Natural killer cell treated with Interleukin-12 subunit alpha and Interleukin-12 subunit beta and Interleukin-15 and Interleukin-18, amount 100 ng/mL, for 72 hours (primary cell): ENCODE data around the gene RTF1. TPM values are rescaled to one million over a fixed set of nuclear protein-coding genes. Genes with fewer than 3 reads are reported as not detected.

Experiments
- ATAC-seq, 2 donors: fragments of 150-1000 bp; cut with Tn5 transposase in 1 of 2; sonication (Bioruptor Pico), chemical (Tn5 transposase) in 1 of 2; 2 replicates each; pipeline ENCODE4 v1.10.0; 2021
- DNase-seq: peaks from one replicate; pipeline ENCODE4 v3.0.0; 2022; ENCODE audit warnings: low spot score
- H3K27ac Mint-ChIP-seq, 2 donors: 1 replicate in 1 of 2; 2 replicates in 1 of 2; pipeline ENCODE4 v1.8.0; 2022; ENCODE audit warnings: mixed read lengths in 2 of 2, mild to moderate bottlenecking in 1 of 2, moderate library complexity in 1 of 2
- H3K27me3 Mint-ChIP-seq, 2 donors: 1 replicate in 1 of 2; 2 replicates in 1 of 2; pipeline ENCODE4 v1.8.0; 2022; ENCODE audit warnings: mixed read lengths in 2 of 2
- H3K36me3 Mint-ChIP-seq: one replicate; pipeline ENCODE4 v1.8.0; 2022; ENCODE audit warnings: mixed read lengths
- H3K4me1 Mint-ChIP-seq, 2 donors: 1 replicate in 1 of 2; 2 replicates in 1 of 2; pipeline ENCODE4 v1.8.0; 2022; ENCODE audit warnings: low read depth in 2 of 2, mixed read lengths in 2 of 2, mild to moderate bottlenecking in 1 of 2
- H3K4me3 Mint-ChIP-seq: one replicate; pipeline ENCODE4 v1.8.0; 2022; ENCODE audit warnings: mixed read lengths
- H3K9me3 Mint-ChIP-seq: 2 replicates; pipeline ENCODE4 v1.8.0; 2022; ENCODE audit warnings: mixed read lengths
- total RNA-seq, 2 donors: library from RNA; stranded (reverse); gene quantifications; one replicate each; pipeline ENCODE4 v1.2.3, GENCODE V29; 2022

Gene RTF1
- total RNA-seq, 2 donors from 2014 or later, result 34.2 to 38.1 TPM

DNA sequence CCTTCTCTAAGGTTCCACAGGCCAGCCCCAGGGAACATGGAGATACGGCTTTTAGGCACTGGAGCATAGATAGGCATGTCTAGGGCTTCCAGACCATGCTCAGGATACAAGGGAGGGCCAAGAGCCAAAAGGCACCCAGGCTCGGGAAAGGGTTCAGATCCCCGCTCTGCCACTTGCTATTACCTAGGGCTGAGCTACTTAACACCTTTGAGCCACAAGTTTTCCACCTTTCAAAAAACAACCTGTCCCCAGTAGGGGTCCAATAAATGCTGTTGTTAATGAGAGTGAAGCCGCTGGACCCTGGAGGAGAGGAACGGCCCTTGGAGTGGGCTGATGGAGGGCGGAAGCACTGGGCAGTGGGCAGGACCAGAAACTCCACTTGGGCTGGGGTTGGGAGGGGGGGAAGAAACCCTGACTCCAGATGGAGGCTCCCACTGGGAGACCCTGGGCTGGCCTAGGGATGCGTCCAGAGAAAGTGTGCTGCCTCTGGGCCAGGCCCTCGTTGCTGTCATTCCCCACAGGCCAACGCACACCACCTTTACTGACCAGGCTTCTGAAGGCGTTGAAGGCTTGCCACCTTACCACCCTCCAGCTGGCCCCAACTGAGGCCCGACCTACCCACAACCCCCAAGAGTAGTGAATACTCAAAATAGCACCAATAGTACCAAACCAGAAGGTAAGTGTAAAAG is 68.2 kb downstream of the RTF1 start:
- ATAC-seq (no peak), DNase-seq (no peak)
- Mint-ChIP-seq H3K27ac (no peak overlapping the region), H3K27me3 (peaks cover 5 to 6% of the 10 kb centered on the region in 2 donors), H3K36me3 (peaks cover 11% of the 10 kb centered on the region), H3K9me3 (no peaks in the 10 kb centered on the region), H3K4me3 (no peak overlapping the region), H3K4me1 (peaks cover 27 to 31% of the 10 kb centered on the region in 2 donors)

GRCh38 chr15:41486286-41486685 is 69.4 kb downstream of the RTF1 start:
- no peak overlapping the region for H3K27ac Mint-ChIP-seq
- peaks cover 2% of the 10 kb centered on the region for H3K36me3 Mint-ChIP-seq
- DNase-seq (no peak), ATAC-seq (no peak)
- no peak overlapping the region for H3K4me3 Mint-ChIP-seq
- peaks cover 33 to 38% of the 10 kb centered on the region in 2 donors for H3K4me1 Mint-ChIP-seq
- no peaks in the 10 kb centered on the region for H3K9me3 Mint-ChIP-seq
- H3K27me3 Mint-ChIP-seq, result peaks cover 8% of the 10 kb centered on the region in 2 donors

DNA sequence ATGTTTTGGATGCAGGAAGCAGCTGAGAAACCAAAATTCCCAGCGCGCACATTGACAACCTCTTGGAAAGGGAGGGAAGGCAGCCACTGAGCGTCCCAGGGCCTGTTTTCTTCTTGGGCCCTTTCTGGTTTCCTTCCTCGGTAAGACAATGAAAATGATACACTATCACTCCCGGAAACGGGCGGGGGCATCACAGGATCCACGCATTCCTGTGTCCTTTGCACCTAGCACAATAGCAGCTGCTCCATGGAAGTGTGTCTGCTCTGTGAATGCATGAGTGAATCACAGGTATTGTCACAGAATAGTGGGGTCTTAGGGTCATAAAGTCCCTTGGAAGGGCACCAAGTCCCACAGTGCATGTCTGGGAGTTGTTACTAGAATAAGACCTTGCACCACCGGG is 70.5 kb downstream of the RTF1 start:
- no peaks in the 10 kb centered on the region for H3K9me3 Mint-ChIP-seq
- peaks cover 16 to 18% of the 10 kb centered on the region in 2 donors for H3K27me3 Mint-ChIP-seq
- DNase-seq (no peak), ATAC-seq (no peak)
- no peak overlapping the region for H3K4me3 Mint-ChIP-seq
- peak overlapping the region; percentile 57 to 74 for H3K27ac Mint-ChIP-seq
- H3K4me1 Mint-ChIP-seq, result peaks cover 39 to 46% of the 10 kb centered on the region in 2 donors
- H3K36me3 Mint-ChIP-seq, result no peaks in the 10 kb centered on the region

- Mint-ChIP-seq H3K9me3 (no peaks in the 10 kb centered on the region), H3K27me3 (peaks cover 20 to 22% of the 10 kb centered on the region in 2 donors), H3K36me3 (no peaks in the 10 kb centered on the region), H3K4me3 (peak overlapping the region; percentile 7), H3K4me1 (peaks cover 40 to 47% of the 10 kb centered on the region in 2 donors), H3K27ac (peak overlapping the region; percentile 57 to 74)
- DNase-seq, result no peak
- peak in 1 of 2 donors; percentile 41 for ATAC-seq
Observed at GRCh38 chr15:41487802-41488201, 70.9 kb downstream of the RTF1 start.

- no peaks in the 10 kb centered on the region for H3K9me3 Mint-ChIP-seq
- ATAC-seq, result no peak
- no peaks in the 10 kb centered on the region for H3K36me3 Mint-ChIP-seq
- no peak overlapping the region for H3K4me3 Mint-ChIP-seq
- peaks cover 30 to 34% of the 10 kb centered on the region in 2 donors for H3K4me1 Mint-ChIP-seq
- no peak for DNase-seq
- H3K27me3 Mint-ChIP-seq, result peaks cover 23 to 26% of the 10 kb centered on the region in 2 donors
- no peak overlapping the region for H3K27ac Mint-ChIP-seq
Observed at GRCh38 chr15:41489641-41490040, 72.7 kb downstream of the RTF1 start.

- Mint-ChIP-seq H3K9me3 (no peaks in the 10 kb centered on the region), H3K27ac (peak overlapping the region; percentile 10 to 12), H3K36me3 (no peaks in the 10 kb centered on the region), H3K27me3 (peaks cover 23 to 26% of the 10 kb centered on the region in 2 donors), H3K4me3 (peak overlapping the region; percentile 55), H3K4me1 (peaks cover 30 to 34% of the 10 kb centered on the region in 2 donors)
- DNase-seq, result no peak
- ATAC-seq, result peak; percentile 76
Observed at GRCh38 chr15:41490355-41490754, 73.5 kb downstream of the RTF1 start.

DNA sequence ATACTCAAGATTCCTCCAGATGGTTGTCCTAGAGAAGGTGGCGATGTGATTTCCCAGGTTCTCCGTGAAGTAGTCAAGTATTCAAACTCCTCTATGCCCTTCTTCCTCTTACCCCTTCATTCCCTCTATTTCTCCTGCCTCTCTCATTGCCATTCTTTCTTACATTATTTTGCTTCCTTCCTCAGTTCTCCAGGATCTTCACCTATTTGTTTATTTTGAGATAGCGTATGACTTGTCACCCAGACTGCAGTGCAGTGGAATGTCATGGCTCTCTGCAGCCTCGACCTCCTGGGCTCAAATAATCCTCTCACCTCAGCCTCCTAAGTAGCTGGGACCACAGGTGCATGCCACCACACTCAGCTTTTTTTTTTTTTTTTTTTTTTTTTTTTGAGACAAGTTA is 75.0 kb downstream of the RTF1 start:
- Mint-ChIP-seq H3K27ac (no peak overlapping the region), H3K36me3 (no peaks in the 10 kb centered on the region), H3K4me1 (peaks cover 27 to 34% of the 10 kb centered on the region in 2 donors), H3K9me3 (no peaks in the 10 kb centered on the region), H3K27me3 (peaks cover 27 to 32% of the 10 kb centered on the region in 2 donors), H3K4me3 (no peak overlapping the region)
- DNase-seq (no peak), ATAC-seq (no peak)

- ATAC-seq, result no peak
- H3K27ac Mint-ChIP-seq, result no peak overlapping the region
- no peaks in the 10 kb centered on the region for H3K9me3 Mint-ChIP-seq
- no peak for DNase-seq
- peaks cover 34% of the 10 kb centered on the region in 2 donors for H3K27me3 Mint-ChIP-seq
- H3K4me3 Mint-ChIP-seq, result peak overlapping the region; percentile 82
- H3K36me3 Mint-ChIP-seq, result no peaks in the 10 kb centered on the region
- peaks cover 22 to 27% of the 10 kb centered on the region in 2 donors for H3K4me1 Mint-ChIP-seq
Observed at GRCh38 chr15:41492597-41493204, 75.8 kb downstream of the RTF1 start.

GRCh38 chr15:41493205-41493901 is 76.5 kb downstream of the RTF1 start, which contains the start of gene ITPKA:
TSS of gene ITPKA (plus strand) at chr15:41493874. CDS start at chr15:41493928, 54 bp downstream.
- peaks cover 32 to 33% of the 10 kb centered on the region in 2 donors for H3K27me3 Mint-ChIP-seq
- H3K27ac Mint-ChIP-seq, result no peak within 1 kb of the TSS
- H3K4me1 Mint-ChIP-seq, result peaks cover 18 to 22% of the 10 kb centered on the region in 2 donors
- no peaks in the 10 kb centered on the region for H3K9me3 Mint-ChIP-seq
- H3K36me3 Mint-ChIP-seq, result no peaks in the 10 kb centered on the region
- H3K4me3 Mint-ChIP-seq, result peak within 1 kb of the TSS; percentile 82
- ATAC-seq (peak; percentile 83 to 91), DNase-seq (peak; percentile 90)

DNA sequence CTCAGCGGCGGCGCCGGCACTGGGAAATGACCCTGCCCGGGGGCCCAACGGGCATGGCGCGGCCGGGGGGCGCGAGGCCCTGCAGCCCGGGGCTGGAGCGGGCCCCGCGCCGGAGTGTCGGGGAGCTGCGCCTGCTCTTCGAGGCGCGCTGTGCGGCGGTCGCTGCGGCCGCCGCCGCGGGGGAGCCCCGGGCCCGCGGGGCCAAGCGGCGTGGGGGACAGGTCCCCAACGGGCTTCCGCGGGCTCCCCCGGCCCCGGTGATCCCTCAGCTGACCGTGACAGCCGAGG is 77.0 kb downstream of the RTF1 start:
- Mint-ChIP-seq H3K4me1 (peaks cover 18 to 22% of the 10 kb centered on the region in 2 donors), H3K9me3 (no peaks in the 10 kb centered on the region), H3K27me3 (peaks cover 36 to 38% of the 10 kb centered on the region in 2 donors), H3K36me3 (no peaks in the 10 kb centered on the region), H3K4me3 (peak overlapping the region; percentile 51), H3K27ac (no peak overlapping the region)
- ATAC-seq, result peak in 1 of 2 donors; percentile 32
- DNase-seq, result no peak

DNA sequence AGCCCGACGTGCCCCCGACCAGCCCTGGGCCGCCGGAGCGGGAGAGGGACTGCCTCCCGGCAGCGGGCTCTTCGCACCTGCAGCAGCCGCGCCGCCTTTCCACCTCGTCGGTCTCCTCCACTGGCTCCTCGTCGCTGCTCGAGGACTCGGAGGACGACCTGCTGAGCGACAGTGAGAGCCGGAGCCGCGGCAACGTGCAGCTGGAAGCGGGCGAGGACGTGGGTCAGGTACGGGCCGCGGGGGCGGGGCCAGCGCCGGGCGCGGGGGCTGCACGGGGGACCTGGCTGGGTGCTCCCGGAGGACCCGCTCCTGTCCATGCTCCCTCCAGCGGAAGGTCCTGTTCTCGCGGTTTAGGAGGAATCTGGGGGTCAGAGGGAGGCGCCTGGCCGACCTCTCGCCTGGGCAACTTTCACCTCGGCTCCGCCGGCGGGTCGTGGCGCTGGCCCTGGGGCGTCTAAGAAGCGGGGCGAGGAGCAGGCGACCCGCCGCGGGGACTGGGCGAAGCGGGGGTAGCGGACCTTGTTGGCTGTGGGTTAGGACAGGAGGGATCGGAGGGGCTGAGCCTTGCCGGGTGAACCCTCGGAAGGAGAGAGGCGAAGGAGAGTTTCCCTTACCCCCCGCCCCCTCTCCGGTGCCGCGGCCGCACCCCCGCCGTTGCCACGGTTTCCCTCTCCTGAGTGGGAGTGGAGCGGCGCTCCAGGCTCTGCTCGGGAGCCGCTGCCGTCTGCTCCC is 77.5 kb downstream of the RTF1 start:
- H3K27me3 Mint-ChIP-seq, result peaks cover 40 to 43% of the 10 kb centered on the region in 2 donors
- no peak for DNase-seq
- no peak overlapping the region for H3K27ac Mint-ChIP-seq
- peak overlapping the region; percentile 51 for H3K4me3 Mint-ChIP-seq
- no peaks in the 10 kb centered on the region for H3K9me3 Mint-ChIP-seq
- peaks cover 18 to 22% of the 10 kb centered on the region in 2 donors for H3K4me1 Mint-ChIP-seq
- H3K36me3 Mint-ChIP-seq, result no peaks in the 10 kb centered on the region
- ATAC-seq, result peak; percentile 4 to 7

DNA sequence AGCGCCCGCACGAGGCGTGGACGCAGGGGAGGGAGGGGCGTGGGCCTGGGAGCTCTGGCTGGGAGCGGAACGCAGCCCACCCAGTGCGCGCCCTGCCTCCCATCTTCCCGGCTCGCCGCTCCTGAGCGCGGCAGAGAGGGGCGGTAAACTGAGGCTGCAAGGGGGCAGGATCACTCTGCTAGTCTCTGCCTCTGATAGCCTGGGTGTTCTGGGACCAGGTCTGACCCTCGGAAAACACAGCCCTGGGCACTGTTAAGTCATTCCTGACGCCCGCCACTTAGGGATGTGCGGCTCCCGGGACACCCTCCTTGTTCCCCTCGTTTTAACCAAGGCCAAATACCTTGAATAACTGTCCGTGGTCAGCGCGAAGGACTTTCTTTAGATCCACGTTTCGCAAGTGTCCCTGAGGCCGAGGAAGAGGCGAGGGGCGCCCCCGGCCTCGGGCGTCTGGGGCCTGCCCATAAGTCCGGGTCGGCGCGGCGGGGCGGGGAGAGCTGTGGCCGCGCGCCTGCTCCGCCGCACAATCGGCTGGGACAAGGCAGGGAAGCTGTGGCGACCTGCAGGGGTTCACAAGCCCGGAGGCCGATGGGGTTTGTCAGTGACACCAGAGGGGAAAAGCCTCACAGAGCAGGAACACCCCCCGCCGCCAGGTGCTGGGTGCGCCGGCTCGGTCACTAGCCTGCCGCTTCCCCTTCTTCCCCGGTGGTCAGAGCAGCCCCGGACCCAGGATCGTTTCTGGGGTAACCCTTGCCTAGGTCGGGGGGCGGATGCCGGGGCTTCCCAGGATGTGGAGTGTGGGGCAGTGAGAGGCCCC is 78.2 kb downstream of the RTF1 start:
- peaks cover 17 to 20% of the 10 kb centered on the region in 2 donors for H3K4me1 Mint-ChIP-seq
- no peaks in the 10 kb centered on the region for H3K36me3 Mint-ChIP-seq
- H3K27ac Mint-ChIP-seq, result no peak overlapping the region
- peaks cover 43 to 45% of the 10 kb centered on the region in 2 donors for H3K27me3 Mint-ChIP-seq
- no peak for ATAC-seq
- no peaks in the 10 kb centered on the region for H3K9me3 Mint-ChIP-seq
- H3K4me3 Mint-ChIP-seq, result no peak overlapping the region
- no peak for DNase-seq
